ENCODE measurements around the gene ARRB1.
"Not testable (repeated sequence)": the region's sequence is repeated elsewhere in the genome, so short reads cannot be mapped to it uniquely, and the experiment has no call there.

ARRB1 gene

GRCh38 chr11:75334976-75335375, 16.5 kb downstream of the ARRB1 start:
- ChIA-PET POLR2A (interaction anchor here (1.3 kb wide), 1 partner anchor 9 kb away, joined by 5 read pairs; no protein-coding TSS in a partner anchor), CTCF (interaction anchor here (1.1 to 19.4 kb wide), 8 partner anchors 8 to 197 kb away, joined by 3 to 396 read pairs (median 6); no protein-coding TSS in a partner anchor)
- no peak overlapping the region for H3K4me3 ChIP-seq (ENCODE audit: low read depth, low read length)
- no peak for DNase-seq (ENCODE audit: low read depth, low spot score)
- TF ChIP-seq, protein P1, sequence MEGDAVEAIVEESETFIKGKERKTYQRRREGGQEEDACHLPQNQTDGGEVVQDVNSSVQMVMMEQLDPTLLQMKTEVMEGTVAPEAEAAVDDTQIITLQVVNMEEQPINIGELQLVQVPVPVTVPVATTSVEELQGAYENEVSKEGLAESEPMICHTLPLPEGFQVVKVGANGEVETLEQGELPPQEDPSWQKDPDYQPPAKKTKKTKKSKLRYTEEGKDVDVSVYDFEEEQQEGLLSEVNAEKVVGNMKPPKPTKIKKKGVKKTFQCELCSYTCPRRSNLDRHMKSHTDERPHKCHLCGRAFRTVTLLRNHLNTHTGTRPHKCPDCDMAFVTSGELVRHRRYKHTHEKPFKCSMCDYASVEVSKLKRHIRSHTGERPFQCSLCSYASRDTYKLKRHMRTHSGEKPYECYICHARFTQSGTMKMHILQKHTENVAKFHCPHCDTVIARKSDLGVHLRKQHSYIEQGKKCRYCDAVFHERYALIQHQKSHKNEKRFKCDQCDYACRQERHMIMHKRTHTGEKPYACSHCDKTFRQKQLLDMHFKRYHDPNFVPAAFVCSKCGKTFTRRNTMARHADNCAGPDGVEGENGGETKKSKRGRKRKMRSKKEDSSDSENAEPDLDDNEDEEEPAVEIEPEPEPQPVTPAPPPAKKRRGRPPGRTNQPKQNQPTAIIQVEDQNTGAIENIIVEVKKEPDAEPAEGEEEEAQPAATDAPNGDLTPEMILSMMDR (IDR thresholded peaks at IDR 0.05; ENCODE audit: insufficient read depth, low read length, missing control alignments): no peak

GRCh38 chr11:75334402-75334891, 17.0 kb downstream of the ARRB1 start:
- DNase-seq (ENCODE audit: low read depth, low spot score): no peak
- ChIA-PET POLR2A (interaction anchor here (1.3 kb wide), 1 partner anchor 8 kb away, joined by 5 read pairs; no protein-coding TSS in a partner anchor), CTCF (interaction anchor here (0.6 to 19.4 kb wide), 11 partner anchors 8 to 1264 kb away, joined by 3 to 396 read pairs (median 4); no protein-coding TSS in a partner anchor)
- TF ChIP-seq, protein P1 (IDR thresholded peaks at IDR 0.05; ENCODE audit: insufficient read depth, low read length, missing control alignments): no peak
- no peak overlapping the region for H3K4me3 ChIP-seq (ENCODE audit: low read depth, low read length)

DNA sequence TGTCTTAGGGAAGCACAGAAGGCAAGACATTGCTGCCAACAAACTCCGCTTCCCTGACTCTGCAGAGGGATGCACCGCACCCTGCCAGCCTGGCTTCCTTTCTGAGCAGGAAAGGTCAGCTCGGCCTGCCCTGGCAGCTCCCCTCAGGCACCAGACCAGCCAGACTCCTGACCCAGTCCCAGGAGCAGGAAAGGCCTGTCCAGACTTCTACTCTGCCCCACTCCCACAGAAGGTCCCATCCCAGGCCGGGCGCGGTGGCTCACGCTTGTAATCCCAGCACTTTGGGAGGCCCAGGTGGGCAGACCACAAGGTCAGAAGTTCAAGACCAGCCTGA, 17.7 kb downstream of the ARRB1 start:
- ChIA-PET CTCF (interaction anchor here (0.9 to 19.4 kb wide), 5 partner anchors 10 to 112 kb away, joined by 3 to 396 read pairs (median 5); no protein-coding TSS in a partner anchor), POLR2A (interaction anchor here (1.3 kb wide), 1 partner anchor 8 kb away, joined by 5 read pairs; no protein-coding TSS in a partner anchor)
- no peak overlapping the region for H3K4me3 ChIP-seq (ENCODE audit: low read depth, low read length)
- TF ChIP-seq, protein P1 (IDR thresholded peaks at IDR 0.05; ENCODE audit: insufficient read depth, low read length, missing control alignments): no peak
- DNase-seq (ENCODE audit: low read depth, low spot score): no peak

- TF ChIP-seq, protein P1 (IDR thresholded peaks at IDR 0.05; ENCODE audit: insufficient read depth, low read length, missing control alignments): no peak
- no peak for DNase-seq (ENCODE audit: low read depth, low spot score)
- H3K4me3 ChIP-seq (ENCODE audit: low read depth, low read length): no peak overlapping the region
- ChIA-PET CTCF (interaction anchor here (1.0 to 19.4 kb wide), 4 partner anchors 10 to 75 kb away, joined by 4 to 396 read pairs (median 6); no protein-coding TSS in a partner anchor), POLR2A (no interaction called here)
Measured at GRCh38 chr11:75333022-75333806, 18.2 kb downstream of the ARRB1 start.

DNA sequence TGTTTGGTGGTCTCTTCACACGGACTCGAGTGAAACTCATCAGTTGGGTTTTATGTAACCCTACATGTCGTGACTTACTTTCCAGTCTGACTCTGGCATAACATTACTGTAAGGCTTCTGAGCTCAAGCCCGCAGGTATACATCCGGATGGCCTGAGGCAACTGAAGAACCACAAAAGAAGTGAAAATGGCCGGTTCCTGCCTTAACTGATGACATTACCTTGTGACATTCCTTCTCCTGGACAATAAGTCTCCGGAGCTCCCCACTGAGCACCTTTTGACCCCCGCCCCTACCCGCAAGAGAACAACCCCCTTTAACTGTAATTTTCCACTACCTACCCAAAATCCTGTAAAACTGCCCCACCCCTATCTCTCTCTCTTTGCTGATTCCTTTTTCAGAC, 19.7 kb downstream of the ARRB1 start:
- DNase-seq (ENCODE audit: low read depth, low spot score); H3K4me3 ChIP-seq (ENCODE audit: low read depth, low read length); POLR2A ChIA-PET: not testable (repeated sequence)
- CTCF ChIA-PET: interaction anchor here (1.4 to 19.4 kb wide), 3 partner anchors 42 to 77 kb away, joined by 3 to 396 read pairs (median 7); no protein-coding TSS in a partner anchor

DNA sequence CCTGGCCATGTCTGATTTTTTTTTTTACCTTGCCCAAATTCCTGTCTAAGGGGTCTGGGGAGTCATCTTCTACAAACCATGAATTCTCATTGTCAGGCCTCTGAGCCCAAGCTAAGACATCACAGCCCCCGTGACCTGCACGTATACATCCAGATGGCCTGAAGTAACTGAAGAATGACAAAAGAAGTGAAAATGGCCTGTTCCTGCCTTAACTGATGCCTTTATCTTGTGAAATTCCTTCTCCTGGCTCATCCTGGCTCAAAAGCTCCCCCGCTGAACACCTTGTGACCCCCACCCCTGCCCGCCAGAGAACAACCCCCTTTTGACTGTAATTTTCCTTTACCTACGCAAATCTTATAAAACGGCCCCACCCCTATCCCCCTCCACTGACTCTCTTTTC, 20.2 kb downstream of the ARRB1 start:
- DNase-seq (ENCODE audit: low read depth, low spot score); H3K4me3 ChIP-seq (ENCODE audit: low read depth, low read length); POLR2A ChIA-PET: not testable (repeated sequence)
- CTCF ChIA-PET: interaction anchor here (1.4 to 19.4 kb wide), 4 partner anchors 8 to 77 kb away, joined by 3 to 396 read pairs (median 16); no protein-coding TSS in a partner anchor

DNA sequence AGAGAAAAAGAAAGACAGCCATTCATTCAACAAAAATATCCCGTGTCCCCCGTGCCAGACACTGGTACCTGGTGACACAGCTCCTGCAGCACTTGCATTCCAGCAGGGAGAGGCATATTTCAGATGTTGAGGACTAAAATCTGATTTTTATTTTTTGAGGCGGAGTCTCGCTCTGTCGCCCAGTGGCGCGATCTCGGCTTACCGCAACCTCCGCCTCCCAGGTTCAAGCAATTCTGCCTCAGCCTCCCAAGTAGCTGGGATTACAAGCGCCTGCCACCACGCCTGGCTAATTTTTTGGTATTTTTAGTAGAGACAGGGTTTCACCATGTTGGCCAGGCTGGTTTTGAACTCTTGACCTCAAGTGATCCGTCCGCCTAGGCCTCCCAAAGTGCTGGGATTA, 20.6 kb downstream of the ARRB1 start:
- H3K4me3 ChIP-seq (ENCODE audit: low read depth, low read length); POLR2A ChIA-PET; DNase-seq (ENCODE audit: low read depth, low spot score): not testable (repeated sequence)
- CTCF ChIA-PET: interaction anchor here (0.7 to 19.4 kb wide), 5 partner anchors 9 to 60 kb away, joined by 3 to 396 read pairs (median 5); no protein-coding TSS in a partner anchor
